ENCODE measurements around the gene NUDC. TPM values are rescaled to one million over a fixed set of nuclear protein-coding genes. Genes with fewer than 3 reads are reported as not detected.

The NUDC gene
- total and polyA plus RNA-seq, 2 of the 13 experiments (the other 11 are each of a cell fraction or from before 2014, with no cell fraction given): 34.7 to 104 TPM

- TF ChIP-seq GRHL1 (CRISPR knock-in tag; conservative IDR thresholded peaks at IDR 0.05) (no peak), TEF (CRISPR knock-in tag; IDR thresholded peaks at IDR 0.05) (no peak), RELA (CRISPR knock-in tag; IDR thresholded peaks at IDR 0.05) (no peak; the same call in 1 of the 2 replicates), KDM5B (CRISPR knock-in tag; IDR thresholded peaks at IDR 0.05; ENCODE audit: borderline replicate concordance) (no peak), SYNCRIP (IDR thresholded peaks at IDR 0.05; ENCODE audit: insufficient read depth, low read depth, low read length) (no peak), HDAC6 (IDR thresholded peaks at IDR 0.05; ENCODE audit: low read depth, low read length) (no peak), ZSCAN25 (CRISPR knock-in tag; IDR thresholded peaks at IDR 0.05) (peak; percentile 79), EED (CRISPR knock-in tag; IDR thresholded peaks at IDR 0.05) (no peak), ZNF619 (CRISPR knock-in tag; IDR thresholded peaks at IDR 0.05) (no peak), TAF1 (CRISPR knock-in tag; IDR thresholded peaks at IDR 0.05) (peak; percentile 71), ZNF607 (CRISPR knock-in tag; IDR thresholded peaks at IDR 0.05; ENCODE audit: borderline replicate concordance) (peak; percentile 50; the same call in 1 of the 2 replicates), MEF2D (CRISPR knock-in tag; IDR thresholded peaks at IDR 0.05) (no peak), TGIF2 (CRISPR knock-in tag; IDR thresholded peaks at IDR 0.05) (0 out of 2 replicates have a peak, but pooled peaks have one; percentile 37), HHEX (CRISPR knock-in tag; IDR thresholded peaks at IDR 0.05) (0 out of 2 replicates have a peak, but pooled peaks have one; percentile 10), ZSCAN29 (CRISPR knock-in tag; conservative IDR thresholded peaks at IDR 0.05) (no peak), GLMP (CRISPR knock-in tag; IDR thresholded peaks at IDR 0.05; ENCODE audit: borderline replicate concordance) (no peak), YY1 (IDR thresholded peaks at IDR 0.05; ENCODE audit: insufficient read depth, insufficient replicate concordance, low read depth, low read length) (no peak), SNAI1 (CRISPR knock-in tag; IDR thresholded peaks at IDR 0.05; ENCODE audit: borderline replicate concordance) (no peak), SAFB2 (CRISPR knock-in tag; IDR thresholded peaks at IDR 0.05; ENCODE audit: borderline replicate concordance, low read depth) (no peak), ZBTB39 (CRISPR knock-in tag; IDR thresholded peaks at IDR 0.05) (no peak), MED1 (CRISPR knock-in tag; IDR thresholded peaks at IDR 0.05) (peak; percentile 82; the same call in 1 of the 2 replicates), ZNF749 (CRISPR knock-in tag; IDR thresholded peaks at IDR 0.05; ENCODE audit: borderline replicate concordance) (no peak), ZNF543 (CRISPR knock-in tag; IDR thresholded peaks at IDR 0.05) (peak; percentile 78; the same call in 1 of the 2 replicates), KAT7 (CRISPR knock-in tag; IDR thresholded peaks at IDR 0.05; ENCODE audit: borderline replicate concordance) (peak; percentile 59; the same call in 1 of the 2 replicates), ZNF326 (CRISPR knock-in tag; IDR thresholded peaks at IDR 0.05; ENCODE audit: borderline replicate concordance) (no peak)
Measured at GRCh38 chr1:26991310-26992116, 70.0 kb downstream of the NUDC start (continued).

Measured in HepG2 (cell line).